Ectodermal cell (in vitro differentiated cells): Measurements from ENCODE around the gene PPIA.

ENCODE experiments used
- H3K27ac ChIP-seq: 2 replicates; pipeline ENCODE4 v1.7.0; 2013; ENCODE audit warnings: mild to moderate bottlenecking, low read depth, low read length; ENCODE audit not compliant: insufficient read depth, poor library complexity, severe bottlenecking
- H3K27me3 ChIP-seq: 2 replicates; pipeline ENCODE4 v1.7.0; 2013; ENCODE audit warnings: mild to moderate bottlenecking, low read length; ENCODE audit not compliant: insufficient read depth, control insufficient read depth, poor library complexity, severe bottlenecking
- H3K36me3 ChIP-seq: one replicate; pipeline ENCODE4 v1.7.0; 2013; ENCODE audit warnings: low read length; ENCODE audit not compliant: control insufficient read depth, insufficient read depth
- H3K4me1 ChIP-seq: one replicate; pipeline ENCODE4 v1.7.0; 2013; ENCODE audit warnings: low read length; ENCODE audit not compliant: control insufficient read depth, insufficient read depth
- H3K4me3 ChIP-seq: 2 replicates; pipeline ENCODE4 v1.7.0; 2013; ENCODE audit warnings: low read depth, low read length, control low read depth; ENCODE audit not compliant: insufficient read depth
- H3K9me3 ChIP-seq: 2 replicates; pipeline ENCODE4 v1.7.0; 2013; ENCODE audit warnings: mild to moderate bottlenecking, low read length, moderate library complexity; ENCODE audit not compliant: control insufficient read depth
- WGBS, 2 experiments: methylation state at CpG; one replicate each; pipeline ENCODE4 v1.1.7; 2013; ENCODE audit warnings: missing lambda C conversion rate in 2 of 2; 5-methylcytosine and 5-hydroxymethylcytosine counted together

The PPIA gene

GRCh38 chr7:44787762-44788161 lies 8.7 kb upstream of the PPIA start:
- H3K9me3 ChIP-seq, result no peaks in the 10 kb centered on the region
- H3K36me3 ChIP-seq, result no peaks in the 10 kb centered on the region

GRCh38 chr7:44789990-44790389 lies 6.5 kb upstream of the PPIA start:
- no peaks in the 10 kb centered on the region for H3K36me3 ChIP-seq
- WGBS, 2 experiments, result 90 to 93% methylated on average over 3 to 4 of the region's 5 CpGs
- H3K4me3 ChIP-seq, result no peak overlapping the region
- H3K4me1 ChIP-seq, result no peaks in the 10 kb centered on the region
- no peak overlapping the region for H3K27ac ChIP-seq
- H3K9me3 ChIP-seq, result no peaks in the 10 kb centered on the region
- no peaks in the 10 kb centered on the region for H3K27me3 ChIP-seq

More at GRCh38 chr7:44787762-44788161, 8.7 kb upstream of the PPIA start:
- 93 to 94% methylated on average over 3 of the region's 3 CpGs for WGBS, 2 experiments
- Histone ChIP-seq H3K4me3 (no peak overlapping the region), H3K27ac (no peak overlapping the region), H3K4me1 (no peaks in the 10 kb centered on the region), H3K27me3 (no peaks in the 10 kb centered on the region)

- Histone ChIP-seq H3K4me1 (no peaks in the 10 kb centered on the region), H3K27ac (no peak overlapping the region), H3K4me3 (no peak overlapping the region), H3K9me3 (no peaks in the 10 kb centered on the region), H3K27me3 (no peaks in the 10 kb centered on the region), H3K36me3 (no peaks in the 10 kb centered on the region)
- WGBS, 2 experiments, result 91 to 95% methylated on average over 8 of the region's 8 CpGs
These were observed 4.9 kb upstream of the PPIA start for GRCh38 chr7:44791278-44792219.

- H3K4me3 ChIP-seq, result no peak overlapping the region
- H3K36me3 ChIP-seq, result no peaks in the 10 kb centered on the region
- H3K9me3 ChIP-seq, result no peaks in the 10 kb centered on the region
- no peaks in the 10 kb centered on the region for H3K27me3 ChIP-seq
- peaks cover 4% of the 10 kb centered on the region for H3K4me1 ChIP-seq
- H3K27ac ChIP-seq, result no peak overlapping the region
- WGBS, 2 experiments, result 84 to 89% methylated on average over 5 of the region's 5 CpGs
These were observed 2.6 kb upstream of the PPIA start for GRCh38 chr7:44793919-44794318.

- H3K9me3 ChIP-seq, result no peaks in the 10 kb centered on the region
- no peak overlapping the region for H3K4me3 ChIP-seq
- H3K27ac ChIP-seq, result no peak overlapping the region
- no peaks in the 10 kb centered on the region for H3K27me3 ChIP-seq
- peaks cover 4% of the 10 kb centered on the region for H3K4me1 ChIP-seq
- WGBS, 2 experiments, result 91 to 92% methylated on average over 3 of the region's 3 CpGs
- H3K36me3 ChIP-seq, result peaks cover under 1% of the 10 kb centered on the region
These were observed 2.1 kb upstream of the PPIA start for GRCh38 chr7:44794331-44794730.

- peak overlapping the region; percentile 92 for H3K4me3 ChIP-seq
- WGBS, 2 experiments, result 0% methylated on average over 59 of the region's 59 CpGs
- H3K36me3 ChIP-seq, result peaks cover 16% of the 10 kb centered on the region
- H3K4me1 ChIP-seq, result peaks cover 4% of the 10 kb centered on the region
- no peaks in the 10 kb centered on the region for H3K27me3 ChIP-seq
- no peaks in the 10 kb centered on the region for H3K9me3 ChIP-seq
- H3K27ac ChIP-seq, result peak overlapping the region; percentile 45
These were observed 412 bp upstream of the PPIA start for GRCh38 chr7:44796034-44796503.

- Histone ChIP-seq H3K4me3 (peak overlapping the region; percentile 92), H3K27ac (peak overlapping the region; percentile 97), H3K4me1 (peaks cover 4% of the 10 kb centered on the region), H3K36me3 (peaks cover 30% of the 10 kb centered on the region), H3K9me3 (no peaks in the 10 kb centered on the region), H3K27me3 (no peaks in the 10 kb centered on the region)
- 3% methylated on average over 26 of the region's 26 CpGs for WGBS, 2 experiments
These were observed 1.1 kb downstream of the PPIA start for GRCh38 chr7:44797329-44798258.

GRCh38 chr7:44798649-44799305 lies 2.3 kb downstream of the PPIA start:
- WGBS, 2 experiments, result 71 to 78% methylated on average over 2 of the region's 2 CpGs
- no peak overlapping the region for H3K27ac ChIP-seq

GRCh38 chr7:44799939-44800338 lies 3.5 kb downstream of the PPIA start:
- H3K4me1 ChIP-seq, result peaks cover 4% of the 10 kb centered on the region
- H3K4me3 ChIP-seq, result no peak overlapping the region
- no peak overlapping the region for H3K27ac ChIP-seq
- peaks cover 33% of the 10 kb centered on the region for H3K36me3 ChIP-seq
- H3K9me3 ChIP-seq, result no peaks in the 10 kb centered on the region
- no peaks in the 10 kb centered on the region for H3K27me3 ChIP-seq
- WGBS, 2 experiments, result 72 to 95% methylated on average over 3 to 4 of the region's 4 CpGs

More at GRCh38 chr7:44798649-44799305, 2.3 kb downstream of the PPIA start:
- Histone ChIP-seq H3K36me3 (peaks cover 33% of the 10 kb centered on the region), H3K9me3 (no peaks in the 10 kb centered on the region), H3K4me1 (peaks cover 4% of the 10 kb centered on the region), H3K4me3 (peak overlapping the region; percentile 92), H3K27me3 (no peaks in the 10 kb centered on the region)
